Measurements from ENCODE around the gene TLL2. TPM values are rescaled to one million over a fixed set of nuclear protein-coding genes. Genes with fewer than 3 reads are reported as not detected.

TLL2 gene
- total and polyA plus RNA-seq, 9 of the 15 experiments (the other 6 are each of a cell fraction or from before 2014, with no cell fraction given) = 0.09 TPM; not detected in 8

- no peaks in the 10 kb centered on the region for H3K79me2 ChIP-seq (ENCODE audit: control insufficient read depth, insufficient read depth, low read length)
- POLR2A ChIA-PET = no interaction called here
Measured at GRCh38 chr10:96450529-96451207, 63.1 kb downstream of the TLL2 start.

More at GRCh38 chr10:96450529-96451207, 63.1 kb downstream of the TLL2 start:
- Histone ChIP-seq H3K4me3 (no peak overlapping the region), H3K9ac (ENCODE audit: insufficient read depth in 1 of 2, low read depth in 2 of 2, low read length in 2 of 2) (no peak overlapping the region), H3K9me3 (replicated peaks; ENCODE audit: control insufficient read depth, insufficient read depth, low read depth, low read length) (no peaks in the 10 kb centered on the region), H2AFZ (ENCODE audit: low read depth, low read length) (no peak overlapping the region), H3K27me3 (ENCODE audit: control insufficient read depth in 2 of 2, insufficient read depth in 2 of 2, low read length in 2 of 2) (peaks cover 3 to 51% of the 10 kb centered on the region in 2 experiments; a peak in 4 of 5 replicates), H3K27ac (ENCODE audit: extremely low read depth, low read depth, low read length) (no peak overlapping the region), H4K20me1 (replicated peaks; ENCODE audit: control insufficient read depth, insufficient read depth, low read length) (no peaks in the 10 kb centered on the region), H3K36me3 (ENCODE audit: control insufficient read depth, insufficient read depth, low read length) (no peaks in the 10 kb centered on the region), H3K9me1 (ENCODE audit: control insufficient read depth, insufficient read depth, low read length) (no peaks in the 10 kb centered on the region), H3K4me1 (replicated peaks in 1 of 2; ENCODE audit: control insufficient read depth in 2 of 2, insufficient read depth in 2 of 2, low read length in 2 of 2) (no peaks in the 10 kb centered on the region), H3K4me2 (ENCODE audit: insufficient read depth, low read length) (no peak overlapping the region)
- TF ChIP-seq SIN3A (IDR thresholded peaks at IDR 0.05; ENCODE audit: borderline replicate concordance in 2 of 2, control insufficient read depth in 1 of 2, low read depth in 2 of 2, low read length in 2 of 2) (no peak), PTTG1 (tag; IDR thresholded peaks at IDR 0.05; ENCODE audit: low read depth) (no peak), ZNF280B (CRISPR knock-in tag; IDR thresholded peaks at IDR 0.05) (no peak), NFE2L1 (tag; IDR thresholded peaks at IDR 0.05; ENCODE audit: borderline replicate concordance, low read depth) (no peak), SNRNP70 (optimal IDR thresholded peaks at IDR 0.05; ENCODE audit: low read depth, low read length) (no peak), ZNF384 (IDR thresholded peaks at IDR 0.05; ENCODE audit: low read depth, low read length) (no peak), L3MBTL2 (IDR thresholded peaks at IDR 0.05) (no peak), NR2C1 (IDR thresholded peaks at IDR 0.05) (no peak), NR2C1 (tag; IDR thresholded peaks at IDR 0.05) (no peak), TAL1 (IDR thresholded peaks at IDR 0.05) (no peak), BRD4 (IDR thresholded peaks at IDR 0.05) (no peak), ZEB2 (IDR thresholded peaks at IDR 0.05) (no peak)
- FAIRE-seq = no peak
- no peak for ATAC-seq
- no TSS peak for BruUV-seq (replicated peaks)
- intact Hi-C loops (cut with micrococcal nuclease) (no loop called here), in situ Hi-C loops (cut with MboI) (no loop called here)
- CTCF ChIA-PET (ENCODE audit: low intra/inter-chr PET ratio) = no interaction called here
- no peak for DNase-seq (ENCODE audit: extremely low read depth in 1 of 4, low spot score in 3 of 4)
- under 1% methylated on average over 10 of the region's 12 CpGs for WGBS (ENCODE audit: insufficient coverage, low coverage, missing lambda C conversion rate)

All from K562 (cell line).